ENCODE measurements around the gene CARHSP1. TPM values are rescaled to one million over a fixed set of nuclear protein-coding genes. Genes with fewer than 3 reads are reported as not detected.
"Not testable (repeated sequence)": the region's sequence is repeated elsewhere in the genome, so short reads cannot be mapped to it uniquely, and the experiment has no call there.

Gene CARHSP1
- 162 and 182 TPM in 2 replicates for total RNA-seq (2014; rRNA removed; shearing (Covaris generic))

- Histone ChIP-seq H3K4me3 (peak within 1 kb of the TSS; percentile 75), H3K36me3 (peaks cover 40% of the 10 kb centered on the region), H3K27me3 (replicated peaks) (no peaks in the 10 kb centered on the region), H3K9me3 (replicated peaks) (no peaks in the 10 kb centered on the region), H3K27ac (peak within 1 kb of the TSS; percentile 58), H3K4me1 (replicated peaks) (peaks cover 40% of the 10 kb centered on the region)
- DNase-seq (ENCODE audit: low read depth in 1 of 2, low spot score in 2 of 2) = peak; percentile 88 to 96
These were observed at the start of gene CARHSP1 for GRCh38 chr16:8868416-8869211. CARHSP1 (minus strand) TSS chr16:8869006; CDS start chr16:8859328, 9,678 bp downstream.

GRCh38 chr16:8917336-8917735 is 48.5 kb upstream of the CARHSP1 start:
- peaks cover 92% of the 10 kb centered on the region for H3K36me3 ChIP-seq
- not testable (repeated sequence) for H3K9me3 ChIP-seq (replicated peaks); DNase-seq (ENCODE audit: low read depth in 1 of 2, low spot score in 2 of 2); H3K4me1 ChIP-seq (replicated peaks); H3K4me3 ChIP-seq; H3K27ac ChIP-seq; H3K27me3 ChIP-seq (replicated peaks)

- H3K36me3 ChIP-seq = peaks cover 90% of the 10 kb centered on the region
- no peak overlapping the region for H3K27ac ChIP-seq
These were observed 47.9 kb upstream of the CARHSP1 start for GRCh38 chr16:8916541-8917225.

GRCh38 chr16:8915722-8916301 is 47.0 kb upstream of the CARHSP1 start:
- Histone ChIP-seq H3K4me3 (no peak overlapping the region), H3K27me3 (replicated peaks) (no peaks in the 10 kb centered on the region), H3K36me3 (peaks cover 90% of the 10 kb centered on the region), H3K4me1 (replicated peaks) (peaks cover 10% of the 10 kb centered on the region), H3K27ac (no peak overlapping the region), H3K9me3 (replicated peaks) (no peaks in the 10 kb centered on the region)
- DNase-seq (ENCODE audit: low read depth in 1 of 2, low spot score in 2 of 2) = no peak

More at GRCh38 chr16:8916541-8917225, 47.9 kb upstream of the CARHSP1 start:
- peaks cover 10% of the 10 kb centered on the region for H3K4me1 ChIP-seq (replicated peaks)
- H3K27me3 ChIP-seq (replicated peaks) = no peaks in the 10 kb centered on the region
- no peaks in the 10 kb centered on the region for H3K9me3 ChIP-seq (replicated peaks)
- DNase-seq (ENCODE audit: low read depth in 1 of 2, low spot score in 2 of 2) = no peak
- no peak overlapping the region for H3K4me3 ChIP-seq

- Histone ChIP-seq H3K27me3 (replicated peaks) (no peaks in the 10 kb centered on the region), H3K36me3 (peaks cover 89% of the 10 kb centered on the region), H3K4me3 (no peak overlapping the region)
These were observed 45.3 kb upstream of the CARHSP1 start for GRCh38 chr16:8914098-8914497.

GRCh38 chr16:8912793-8913192 is 44.0 kb upstream of the CARHSP1 start:
- DNase-seq (ENCODE audit: low read depth in 1 of 2, low spot score in 2 of 2) = no peak
- Histone ChIP-seq H3K27me3 (replicated peaks) (no peaks in the 10 kb centered on the region), H3K9me3 (replicated peaks) (no peaks in the 10 kb centered on the region), H3K4me1 (replicated peaks) (peaks cover 10% of the 10 kb centered on the region), H3K27ac (no peak overlapping the region), H3K4me3 (no peak overlapping the region), H3K36me3 (peaks cover 89% of the 10 kb centered on the region)

More at GRCh38 chr16:8914098-8914497, 45.3 kb upstream of the CARHSP1 start:
- Histone ChIP-seq H3K4me1 (replicated peaks) (peaks cover 10% of the 10 kb centered on the region), H3K27ac (no peak overlapping the region), H3K9me3 (replicated peaks) (no peaks in the 10 kb centered on the region)
- no peak for DNase-seq (ENCODE audit: low read depth in 1 of 2, low spot score in 2 of 2)

GRCh38 chr16:8910811-8911210 is 42.0 kb upstream of the CARHSP1 start:
- no peak for DNase-seq (ENCODE audit: low read depth in 1 of 2, low spot score in 2 of 2)
- H3K27ac ChIP-seq = no peak overlapping the region
- no peak overlapping the region for H3K4me3 ChIP-seq
- H3K36me3 ChIP-seq = peaks cover 90% of the 10 kb centered on the region
- H3K4me1 ChIP-seq (replicated peaks) = peaks cover 10% of the 10 kb centered on the region
- H3K27me3 ChIP-seq (replicated peaks) = no peaks in the 10 kb centered on the region
- H3K9me3 ChIP-seq (replicated peaks) = no peaks in the 10 kb centered on the region

- no peak overlapping the region for H3K4me3 ChIP-seq
- H3K27ac ChIP-seq = no peak overlapping the region
- H3K36me3 ChIP-seq = peaks cover 89% of the 10 kb centered on the region
- H3K9me3 ChIP-seq (replicated peaks) = no peaks in the 10 kb centered on the region
- DNase-seq (ENCODE audit: low read depth in 1 of 2, low spot score in 2 of 2) = no peak
- peaks cover 10% of the 10 kb centered on the region for H3K4me1 ChIP-seq (replicated peaks)
- no peaks in the 10 kb centered on the region for H3K27me3 ChIP-seq (replicated peaks)
These were observed 40.1 kb upstream of the CARHSP1 start for GRCh38 chr16:8908810-8909468.

- no peak overlapping the region for H3K27ac ChIP-seq
- H3K27me3 ChIP-seq (replicated peaks) = no peaks in the 10 kb centered on the region
- peaks cover 94% of the 10 kb centered on the region for H3K36me3 ChIP-seq
- no peak for DNase-seq (ENCODE audit: low read depth in 1 of 2, low spot score in 2 of 2)
- no peak overlapping the region for H3K4me3 ChIP-seq
- H3K9me3 ChIP-seq (replicated peaks) = no peaks in the 10 kb centered on the region
- peaks cover 2% of the 10 kb centered on the region; the same call in 1 of the 2 replicates for H3K4me1 ChIP-seq (replicated peaks)
These were observed 38.3 kb upstream of the CARHSP1 start for GRCh38 chr16:8907096-8907495.

GRCh38 chr16:8905795-8906591 is 37.2 kb upstream of the CARHSP1 start:
- DNase-seq (ENCODE audit: low read depth in 1 of 2, low spot score in 2 of 2) = no peak
- H3K36me3 ChIP-seq = peaks cover 94% of the 10 kb centered on the region
- H3K27me3 ChIP-seq (replicated peaks) = no peaks in the 10 kb centered on the region
- H3K9me3 ChIP-seq (replicated peaks) = no peaks in the 10 kb centered on the region
- no peak overlapping the region for H3K4me3 ChIP-seq
- H3K4me1 ChIP-seq (replicated peaks) = no peaks in the 10 kb centered on the region
- H3K27ac ChIP-seq = no peak overlapping the region

- Histone ChIP-seq H3K36me3 (peaks cover 95% of the 10 kb centered on the region), H3K4me1 (replicated peaks) (no peaks in the 10 kb centered on the region), H3K27ac (no peak overlapping the region), H3K9me3 (replicated peaks) (no peaks in the 10 kb centered on the region), H3K27me3 (replicated peaks) (no peaks in the 10 kb centered on the region), H3K4me3 (no peak overlapping the region)
- no peak for DNase-seq (ENCODE audit: low read depth in 1 of 2, low spot score in 2 of 2)
These were observed 36.5 kb upstream of the CARHSP1 start for GRCh38 chr16:8905168-8905762.

- peaks cover 96% of the 10 kb centered on the region for H3K36me3 ChIP-seq
- no peaks in the 10 kb centered on the region for H3K27me3 ChIP-seq (replicated peaks)
- no peaks in the 10 kb centered on the region for H3K4me1 ChIP-seq (replicated peaks)
- no peak overlapping the region for H3K27ac ChIP-seq
- H3K9me3 ChIP-seq (replicated peaks) = no peaks in the 10 kb centered on the region
- H3K4me3 ChIP-seq = no peak overlapping the region
- no peak for DNase-seq (ENCODE audit: low read depth in 1 of 2, low spot score in 2 of 2)
These were observed 35.2 kb upstream of the CARHSP1 start for GRCh38 chr16:8904018-8904430.

- Histone ChIP-seq H3K36me3 (peaks cover 96% of the 10 kb centered on the region), H3K9me3 (replicated peaks) (no peaks in the 10 kb centered on the region)
- no peak for DNase-seq (ENCODE audit: low read depth in 1 of 2, low spot score in 2 of 2)
These were observed 34.2 kb upstream of the CARHSP1 start for GRCh38 chr16:8903004-8903403.

More at GRCh38 chr16:8903004-8903403, 34.2 kb upstream of the CARHSP1 start:
- no peak overlapping the region for H3K27ac ChIP-seq
- H3K4me3 ChIP-seq = no peak overlapping the region
- no peaks in the 10 kb centered on the region for H3K4me1 ChIP-seq (replicated peaks)
- H3K27me3 ChIP-seq (replicated peaks) = no peaks in the 10 kb centered on the region
